ENCODE measurements around the gene KCNQ5.

The KCNQ5 gene

GRCh38 chr6:73152966-73153757 lies 531.3 kb downstream of the KCNQ5 start:
- Histone ChIP-seq H3K4me2 (no peak overlapping the region), H3K9ac (no peak overlapping the region), H4K20me1 (ENCODE audit: insufficient read depth) (no peaks in the 10 kb centered on the region), H2AFZ (ENCODE audit: low read depth) (no peak overlapping the region), H3K27ac (no peak overlapping the region), H3K79me2 (ENCODE audit: insufficient read depth, low read depth) (no peaks in the 10 kb centered on the region), H3K36me3 (ENCODE audit: insufficient read depth) (no peaks in the 10 kb centered on the region), H3K4me3 (IDR thresholded peaks at IDR 0.05; ENCODE audit: insufficient read depth, low read depth, low read length) (no peak overlapping the region), H3K4me1 (ENCODE audit: low read depth, poor library complexity, severe bottlenecking) (peaks cover 8% of the 10 kb centered on the region), H3K27me3 (ENCODE audit: insufficient read depth, low read depth) (no peaks in the 10 kb centered on the region)
- TF ChIP-seq CTCF (conservative IDR thresholded peaks at IDR 0.05; ENCODE audit: low read depth, low read length) = no peak

GRCh38 chr6:73156793-73157767 lies 535.2 kb downstream of the KCNQ5 start:
- Histone ChIP-seq H3K4me3 (IDR thresholded peaks at IDR 0.05; ENCODE audit: insufficient read depth, low read depth, low read length) (no peak overlapping the region), H3K27me3 (ENCODE audit: insufficient read depth, low read depth) (no peaks in the 10 kb centered on the region), H3K4me1 (ENCODE audit: low read depth, poor library complexity, severe bottlenecking) (peaks cover 5% of the 10 kb centered on the region), H3K79me2 (ENCODE audit: insufficient read depth, low read depth) (no peaks in the 10 kb centered on the region), H4K20me1 (ENCODE audit: insufficient read depth) (no peaks in the 10 kb centered on the region), H3K27ac (no peak overlapping the region), H3K4me2 (no peak overlapping the region), H3K36me3 (ENCODE audit: insufficient read depth) (no peaks in the 10 kb centered on the region), H3K9ac (no peak overlapping the region), H2AFZ (ENCODE audit: low read depth) (no peak overlapping the region)
- TF ChIP-seq CTCF (conservative IDR thresholded peaks at IDR 0.05; ENCODE audit: low read depth, low read length) = no peak

GRCh38 chr6:73157870-73158269 lies 536.0 kb downstream of the KCNQ5 start:
- Histone ChIP-seq H2AFZ (ENCODE audit: low read depth) (no peak overlapping the region), H3K79me2 (ENCODE audit: insufficient read depth, low read depth) (no peaks in the 10 kb centered on the region), H3K27me3 (ENCODE audit: insufficient read depth, low read depth) (no peaks in the 10 kb centered on the region), H3K9ac (no peak overlapping the region), H4K20me1 (ENCODE audit: insufficient read depth) (no peaks in the 10 kb centered on the region), H3K36me3 (ENCODE audit: insufficient read depth) (no peaks in the 10 kb centered on the region), H3K4me2 (no peak overlapping the region), H3K4me1 (ENCODE audit: low read depth, poor library complexity, severe bottlenecking) (no peaks in the 10 kb centered on the region), H3K27ac (no peak overlapping the region), H3K4me3 (IDR thresholded peaks at IDR 0.05; ENCODE audit: insufficient read depth, low read depth, low read length) (no peak overlapping the region)
- TF ChIP-seq CTCF (conservative IDR thresholded peaks at IDR 0.05; ENCODE audit: low read depth, low read length) = no peak

GRCh38 chr6:73169111-73169510 lies 547.2 kb downstream of the KCNQ5 start:
- H3K36me3 ChIP-seq (ENCODE audit: insufficient read depth) = no peaks in the 10 kb centered on the region
- H3K27me3 ChIP-seq (ENCODE audit: insufficient read depth, low read depth) = no peaks in the 10 kb centered on the region
- H3K4me1 ChIP-seq (ENCODE audit: low read depth, poor library complexity, severe bottlenecking) = peaks cover 3% of the 10 kb centered on the region
- H3K4me2 ChIP-seq = no peak overlapping the region
- no peaks in the 10 kb centered on the region for H3K79me2 ChIP-seq (ENCODE audit: insufficient read depth, low read depth)
- H3K4me3 ChIP-seq (IDR thresholded peaks at IDR 0.05; ENCODE audit: insufficient read depth, low read depth, low read length) = no peak overlapping the region
- no peaks in the 10 kb centered on the region for H4K20me1 ChIP-seq (ENCODE audit: insufficient read depth)
- TF ChIP-seq CTCF (conservative IDR thresholded peaks at IDR 0.05; ENCODE audit: low read depth, low read length) = no peak
- no peak overlapping the region for H2AFZ ChIP-seq (ENCODE audit: low read depth)
- H3K9ac ChIP-seq = no peak overlapping the region
- H3K27ac ChIP-seq = no peak overlapping the region
